PC-9 (cell line): ENCODE results near the gene GABRR3. TPM values are rescaled to one million over a fixed set of nuclear protein-coding genes. Genes with fewer than 3 reads are reported as not detected.

Experiments used
- BruUV-seq: library from RNA; stranded (reverse); fragments of 400-500 nt; replicated peaks from 2 replicates; lab custom pipeline; 2021; lab: Mats Ljungman, UMichigan
- CTCF ChIA-PET: fragments of 300-600 bp; sonication (Branson Sonifier 250); formaldehyde crosslinking; loops from one replicate; lab custom pipeline; 2022; ENCODE audit warnings: antibody characterized with exemption; lab: Charles Lee
- POLR2A ChIA-PET: fragments of 300-600 bp; sonication (Branson Sonifier 250); formaldehyde crosslinking; loops from one replicate; lab custom pipeline; 2022; ENCODE audit warnings: antibody characterized with exemption; ENCODE audit not compliant: unreplicated experiment; lab: Charles Lee
- DNase-seq, 2 experiments: peaks; one replicate each; pipeline versions ENCODE4 v3.0.0 to v3.0.0-alpha.2; 2015 to 2022; ENCODE audit warnings: mixed read lengths in 1 of 2
- H2AFZ ChIP-seq: fragments of 200-600 bp; sonication (generic); 2 replicates; pipeline ENCODE4 v1.8.1; 2017; ENCODE audit warnings: antibody characterized with exemption
- H3F3A ChIP-seq: fragments of 200-600 bp; sonication (generic); 2 replicates; pipeline ENCODE4 v1.8.1; 2017; ENCODE audit warnings: antibody characterized with exemption, mild to moderate bottlenecking, low read depth; ENCODE audit not compliant: insufficient read depth
- H3K27ac ChIP-seq: fragments of 200-600 bp; sonication (generic); 2 replicates; pipeline ENCODE4 v1.6.1; 2016; ENCODE audit warnings: mixed run types
- H3K27me3 ChIP-seq: fragments of 200-600 bp; sonication (generic); 2 replicates; pipeline ENCODE4 v1.6.1; 2016; ENCODE audit warnings: low read depth, mixed run types; ENCODE audit not compliant: insufficient read depth
- H3K36me3 ChIP-seq: fragments of 200-600 bp; sonication (generic); 2 replicates; pipeline ENCODE4 v1.6.1; 2016; ENCODE audit warnings: low read depth, mixed run types
- H3K4me1 ChIP-seq: fragments of 200-600 bp; sonication (generic); replicated peaks from 2 replicates; pipeline ENCODE4 v1.6.1; 2016; ENCODE audit warnings: mixed run types; ENCODE audit not compliant: insufficient read depth
- H3K4me2 ChIP-seq: fragments of 200-600 bp; sonication (generic); 2 replicates; pipeline ENCODE4 v1.6.1; 2017; ENCODE audit warnings: mixed run types
- H3K4me3 ChIP-seq: fragments of 200-600 bp; sonication (generic); 2 replicates; pipeline ENCODE4 v1.6.1; 2016; ENCODE audit warnings: mixed run types
- H3K79me2 ChIP-seq: fragments of 200-600 bp; sonication (generic); 2 replicates; pipeline ENCODE4 v1.6.1; 2017; ENCODE audit warnings: low read depth, mixed run types
- H3K9me2 ChIP-seq: fragments of 200-600 bp; sonication (generic); 2 replicates; pipeline ENCODE4 v1.8.1; 2017; ENCODE audit warnings: mild to moderate bottlenecking; ENCODE audit not compliant: insufficient read depth
- H3K9me3 ChIP-seq: fragments of 200-600 bp; sonication (generic); 2 replicates; pipeline ENCODE4 v1.8.1; 2016; ENCODE audit warnings: low read depth; ENCODE audit not compliant: insufficient read depth
- H4K20me1 ChIP-seq: fragments of 200-600 bp; sonication (generic); 2 replicates; pipeline ENCODE4 v1.8.1; 2017; ENCODE audit not compliant: insufficient read depth
- CTCF ChIP-seq: fragments of 200-600 bp; sonication (generic); conservative IDR thresholded peaks from 2 replicates; pipeline ENCODE4 v1.6.1; 2017; ENCODE audit warnings: mixed run types, antibody characterized with exemption, mild to moderate bottlenecking, moderate library complexity
- EZH2 ChIP-seq: fragments of 200-600 bp; sonication (generic); IDR thresholded peaks from 2 replicates; pipeline ENCODE4 v1.8.0; 2017; ENCODE audit warnings: antibody characterized with exemption, low read depth
- intact Hi-C: fragments of 100-400 bp; cut with micrococcal nuclease; formaldehyde crosslinking; loops from one replicate; pipeline ENCODE4 v1.10.0; 2022; ENCODE audit not compliant: unreplicated experiment
- total RNA-seq: library from RNA; stranded (reverse); gene quantifications from 2 replicates; pipeline ENCODE4 v1.2.3, GENCODE V29; 2021

The GABRR3 gene
- total RNA-seq, 1 experiment from 2014 or later: not detected

- POLR2A ChIA-PET: no interaction called here
- CTCF ChIA-PET: no interaction called here
- no peak for DNase-seq
These were observed 51.1 kb downstream of the GABRR3 start for GRCh38 chr3:97983933-97984491.

GRCh38 chr3:97981886-97982285 is 53.2 kb downstream of the GABRR3 start:
- peak in 1 of 2 experiments; percentile 56 for DNase-seq
- no peak for TF ChIP-seq EZH2
- TF ChIP-seq CTCF: no peak
- peak overlapping the region; percentile 1; the same call in 1 of the 2 replicates for H3K4me2 ChIP-seq

More at GRCh38 chr3:97983933-97984491, 51.1 kb downstream of the GABRR3 start:
- Histone ChIP-seq H3K36me3 (no peaks in the 10 kb centered on the region), H3F3A (no peaks in the 10 kb centered on the region), H3K27me3 (no peaks in the 10 kb centered on the region), H3K9me3 (no peaks in the 10 kb centered on the region), H3K4me3 (no peak overlapping the region), H3K4me1 (peaks cover 15% of the 10 kb centered on the region), H3K4me2 (no peak overlapping the region), H2AFZ (no peak overlapping the region), H3K79me2 (no peaks in the 10 kb centered on the region), H3K9me2 (no peaks in the 10 kb centered on the region), H3K27ac (no peak overlapping the region), H4K20me1 (no peaks in the 10 kb centered on the region)
- no peak for TF ChIP-seq EZH2
- TF ChIP-seq CTCF: no peak
- no TSS peak for BruUV-seq
- intact Hi-C loops: no loop called here

GRCh38 chr3:97979610-97980009 is 55.5 kb downstream of the GABRR3 start:
- no peaks in the 10 kb centered on the region for H4K20me1 ChIP-seq
- TF ChIP-seq EZH2 (no peak), CTCF (no peak)
- CTCF ChIA-PET: no interaction called here
- POLR2A ChIA-PET: no interaction called here
- H3K4me1 ChIP-seq: peaks cover 15% of the 10 kb centered on the region
- no peak for DNase-seq
- H3K4me2 ChIP-seq: no peak overlapping the region
- no peak overlapping the region for H3K4me3 ChIP-seq
- H3K27me3 ChIP-seq: no peaks in the 10 kb centered on the region
- H3K79me2 ChIP-seq: no peaks in the 10 kb centered on the region
- intact Hi-C loops: loop anchor here (10.0 kb wide), 1 partner anchor 535 kb away; no protein-coding TSS in a partner anchor
- no peak overlapping the region for H3K27ac ChIP-seq
- H3F3A ChIP-seq: no peaks in the 10 kb centered on the region
- no peaks in the 10 kb centered on the region for H3K36me3 ChIP-seq
- no peaks in the 10 kb centered on the region for H3K9me3 ChIP-seq
- BruUV-seq: no TSS peak
- H2AFZ ChIP-seq: no peak overlapping the region
- H3K9me2 ChIP-seq: no peaks in the 10 kb centered on the region

More at GRCh38 chr3:97981886-97982285, 53.2 kb downstream of the GABRR3 start:
- CTCF ChIA-PET: no interaction called here
- intact Hi-C loops: no loop called here
- no peaks in the 10 kb centered on the region for H3K36me3 ChIP-seq
- BruUV-seq: no TSS peak
- no peaks in the 10 kb centered on the region for H3K9me3 ChIP-seq
- POLR2A ChIA-PET: no interaction called here
- no peaks in the 10 kb centered on the region for H4K20me1 ChIP-seq
- H3K4me3 ChIP-seq: no peak overlapping the region
- H3K79me2 ChIP-seq: no peaks in the 10 kb centered on the region
- H3F3A ChIP-seq: no peaks in the 10 kb centered on the region
- H3K9me2 ChIP-seq: no peaks in the 10 kb centered on the region
- no peaks in the 10 kb centered on the region for H3K27me3 ChIP-seq
- no peak overlapping the region for H3K27ac ChIP-seq
- peaks cover 15% of the 10 kb centered on the region for H3K4me1 ChIP-seq
- peak overlapping the region; percentile 39; the same call in 1 of the 2 replicates for H2AFZ ChIP-seq
